HG02981 (cell line): ENCODE results near the gene GHRH.

Source experiments
- ATAC-seq: cut with Tn5 transposase; IDR thresholded peaks from one replicate; pipeline ENCODE4 v1.9.1; 2021; ENCODE audit warnings: mild to moderate bottlenecking, moderate library complexity; ENCODE audit not compliant: unreplicated experiment

GHRH gene, protein sequence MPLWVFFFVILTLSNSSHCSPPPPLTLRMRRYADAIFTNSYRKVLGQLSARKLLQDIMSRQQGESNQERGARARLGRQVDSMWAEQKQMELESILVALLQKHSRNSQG

DNA sequence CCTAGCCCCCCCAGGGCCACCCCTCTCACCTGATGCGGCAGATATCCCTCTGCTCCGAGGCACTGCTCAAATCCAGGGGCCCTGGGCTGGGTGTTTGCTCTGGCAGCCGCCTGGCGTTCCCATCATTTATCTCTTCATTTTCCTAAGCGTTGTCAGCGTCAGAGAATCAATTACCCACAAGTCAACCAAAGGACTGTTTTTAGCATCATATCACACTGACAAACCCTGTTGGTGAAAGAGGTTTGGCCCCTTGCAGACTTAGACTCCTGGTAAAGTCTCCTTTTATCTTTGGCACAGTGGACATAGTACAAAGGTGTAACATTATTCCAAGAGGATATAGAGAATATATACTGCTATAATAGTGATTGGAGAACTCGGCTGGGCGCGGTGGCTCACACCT, at the start of gene GHRH:
Gene GHRH, minus strand, starts transcription at position 101 of the 400 bp plus-strand sequence. CDS start 4,925 bp downstream, outside the sequence.
- ATAC-seq = no peak

DNA sequence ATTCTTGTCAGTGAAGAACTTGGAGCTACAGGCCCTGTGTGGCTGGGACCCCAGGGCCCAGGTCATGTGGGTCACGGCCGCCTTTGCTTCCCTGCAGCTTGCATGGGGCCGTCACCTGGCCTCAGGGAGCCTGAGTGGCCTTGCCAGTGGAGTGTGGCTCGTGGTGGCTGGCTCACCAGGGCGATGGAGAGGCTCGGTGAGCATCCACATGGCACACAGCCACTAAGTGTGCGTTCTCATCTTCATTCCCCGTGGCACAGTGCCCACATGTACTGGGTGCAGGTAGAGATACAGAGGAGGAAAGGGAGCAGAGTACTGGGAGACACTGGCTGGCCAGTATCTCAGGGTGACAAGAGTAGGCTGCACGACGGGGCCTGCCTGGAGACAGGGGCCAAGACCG, 49.3 kb upstream of the GHRH start:
- ATAC-seq = no peak

GRCh38 chr20:37309936-37310590, 48.4 kb upstream of the GHRH start:
- no peak for ATAC-seq

DNA sequence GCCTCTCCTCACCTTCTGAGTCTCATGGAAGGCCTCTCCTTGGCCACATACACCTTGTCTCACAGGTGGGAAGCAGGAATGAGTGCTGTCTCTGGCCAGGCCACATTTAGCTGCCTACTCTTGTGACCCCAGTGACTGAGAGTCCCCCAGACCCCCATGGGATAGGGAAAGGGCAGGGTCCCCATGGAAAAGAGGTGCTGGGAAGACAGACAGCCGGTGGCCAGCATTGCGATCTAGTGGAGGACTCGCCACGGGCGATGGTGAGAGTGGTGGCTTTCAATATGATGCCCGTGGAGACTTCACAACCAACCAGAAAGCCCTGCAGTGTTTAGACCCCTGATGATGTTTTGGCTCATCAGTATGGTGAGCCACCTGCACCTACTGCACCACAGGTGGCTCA, 47.7 kb upstream of the GHRH start:
- ATAC-seq = no peak

- ATAC-seq = peak; percentile 93
Measured at GRCh38 chr20:37308086-37309050, 46.8 kb upstream of the GHRH start.

DNA sequence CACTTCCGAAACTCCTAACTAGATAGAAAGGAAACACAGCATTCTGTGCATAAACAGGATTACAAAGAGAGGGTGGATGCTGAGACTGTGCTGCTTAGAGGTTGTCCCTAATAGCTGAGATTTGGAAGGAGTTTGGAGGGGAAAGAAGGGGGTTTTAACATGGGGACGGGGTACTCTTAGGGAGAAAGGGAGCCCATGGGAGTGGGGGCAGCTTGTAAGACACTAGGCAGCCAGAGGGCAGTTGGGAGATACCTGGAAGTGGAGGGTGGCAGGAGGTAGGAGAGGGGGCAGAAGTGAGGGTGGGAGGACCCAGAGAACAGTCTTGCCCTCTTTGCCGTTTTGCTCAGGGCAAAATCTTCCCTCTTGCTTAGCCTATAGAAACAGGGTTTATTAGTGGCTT, 44.2 kb upstream of the GHRH start:
- ATAC-seq = no peak

GRCh38 chr20:37305079-37305478, 43.5 kb upstream of the GHRH start:
- no peak for ATAC-seq

GRCh38 chr20:37303637-37304036, 42.0 kb upstream of the GHRH start:
- no peak for ATAC-seq

DNA sequence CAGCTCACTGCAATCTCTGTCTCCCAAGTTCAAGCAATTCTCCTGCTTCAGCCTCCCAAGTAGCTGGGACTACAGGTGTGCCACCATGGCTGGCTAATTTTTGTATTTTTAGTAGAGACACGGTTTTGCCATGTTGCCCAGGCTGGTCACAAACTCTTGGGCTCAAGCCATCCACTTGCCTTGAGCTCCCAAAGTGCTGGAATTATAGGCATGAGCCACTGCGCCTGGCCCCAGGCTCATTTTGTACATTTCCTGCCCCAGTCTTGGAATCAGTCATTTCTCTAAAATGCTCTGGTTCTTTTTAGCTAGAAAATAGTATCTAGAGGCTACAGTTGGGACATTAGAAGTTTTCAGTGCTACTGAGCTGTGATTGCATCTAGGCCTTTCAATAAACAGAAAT, 41.4 kb upstream of the GHRH start:
- ATAC-seq = no peak

DNA sequence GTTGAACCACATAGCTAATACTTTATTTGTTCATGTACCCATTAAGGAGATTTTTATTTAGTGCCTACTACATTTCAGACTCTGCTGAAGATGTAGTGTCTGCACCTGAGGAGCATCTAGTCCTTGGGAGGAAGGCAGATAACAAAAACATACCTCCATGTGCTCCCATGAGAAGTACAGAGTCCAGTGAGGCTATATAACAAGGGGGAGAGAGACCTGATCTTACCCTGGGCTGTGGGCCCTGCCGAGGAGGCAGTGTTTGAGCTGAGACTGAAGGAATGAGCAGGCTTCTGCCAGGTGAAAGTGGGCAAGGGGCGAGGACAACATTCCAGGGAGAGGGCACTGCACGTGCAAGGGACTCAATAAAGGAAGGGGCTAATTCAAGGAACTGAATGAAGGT, 39.9 kb upstream of the GHRH start:
- ATAC-seq = no peak

DNA sequence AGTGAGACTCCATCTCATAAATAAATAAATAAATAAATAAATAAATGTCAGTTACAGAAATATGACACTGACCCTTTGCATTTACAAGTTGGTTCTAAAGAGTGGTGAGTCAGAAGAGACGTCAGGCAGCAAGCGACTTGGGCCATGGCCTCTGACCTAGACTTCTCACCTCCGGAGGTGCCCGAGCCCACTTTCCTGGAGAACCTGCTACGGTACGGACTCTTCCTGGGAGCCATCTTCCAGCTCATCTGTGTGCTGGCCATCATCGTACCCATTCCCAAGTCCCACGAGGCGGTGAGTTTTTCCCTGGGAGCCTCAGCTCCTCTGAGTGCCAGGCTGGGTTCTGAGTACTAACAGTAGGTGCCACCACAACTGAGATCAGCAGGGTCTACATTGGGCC, 39.5 kb upstream of the GHRH start:
- no peak for ATAC-seq

DNA sequence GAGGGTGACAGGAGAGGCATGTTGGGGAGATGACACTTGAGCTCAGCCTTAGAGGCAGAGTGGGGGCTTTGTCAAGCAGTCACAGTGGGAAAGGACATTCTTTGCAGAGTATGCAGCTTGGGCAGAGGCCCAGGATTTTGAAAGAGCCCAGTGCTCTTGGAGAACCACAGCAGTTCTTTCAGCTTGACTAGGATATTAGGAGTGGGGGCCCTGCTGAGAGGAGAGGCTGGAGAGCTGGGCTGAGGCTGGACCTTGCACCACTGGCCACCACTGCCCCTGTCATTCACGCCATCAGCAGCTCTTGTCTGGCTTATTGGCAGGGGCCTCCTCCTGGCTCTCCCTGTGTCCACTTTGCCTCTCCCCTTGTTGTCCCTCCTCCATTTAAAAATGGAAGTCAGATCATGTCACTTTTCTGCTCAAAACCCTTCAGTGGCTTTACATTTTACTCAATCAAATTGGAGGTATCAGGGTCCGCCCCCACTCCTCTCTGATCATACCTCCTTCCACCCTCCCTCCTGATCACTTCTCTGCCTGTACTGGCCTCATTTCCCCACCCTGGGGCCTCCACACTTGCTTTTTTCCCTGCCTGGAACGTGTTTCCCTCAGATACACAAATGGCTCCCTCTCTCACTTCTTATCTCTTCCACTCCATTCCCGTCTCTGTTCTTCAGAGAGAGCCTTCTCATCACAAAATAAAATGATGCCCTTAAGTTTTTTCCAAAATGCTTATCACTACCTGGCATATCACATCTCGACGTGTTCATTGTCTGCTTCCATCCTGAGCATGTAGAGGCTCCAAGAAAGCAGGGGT, 38.3 kb upstream of the GHRH start:
- no peak for ATAC-seq

- ATAC-seq = no peak
Measured at GRCh38 chr20:37298190-37298939, 36.8 kb upstream of the GHRH start.

DNA sequence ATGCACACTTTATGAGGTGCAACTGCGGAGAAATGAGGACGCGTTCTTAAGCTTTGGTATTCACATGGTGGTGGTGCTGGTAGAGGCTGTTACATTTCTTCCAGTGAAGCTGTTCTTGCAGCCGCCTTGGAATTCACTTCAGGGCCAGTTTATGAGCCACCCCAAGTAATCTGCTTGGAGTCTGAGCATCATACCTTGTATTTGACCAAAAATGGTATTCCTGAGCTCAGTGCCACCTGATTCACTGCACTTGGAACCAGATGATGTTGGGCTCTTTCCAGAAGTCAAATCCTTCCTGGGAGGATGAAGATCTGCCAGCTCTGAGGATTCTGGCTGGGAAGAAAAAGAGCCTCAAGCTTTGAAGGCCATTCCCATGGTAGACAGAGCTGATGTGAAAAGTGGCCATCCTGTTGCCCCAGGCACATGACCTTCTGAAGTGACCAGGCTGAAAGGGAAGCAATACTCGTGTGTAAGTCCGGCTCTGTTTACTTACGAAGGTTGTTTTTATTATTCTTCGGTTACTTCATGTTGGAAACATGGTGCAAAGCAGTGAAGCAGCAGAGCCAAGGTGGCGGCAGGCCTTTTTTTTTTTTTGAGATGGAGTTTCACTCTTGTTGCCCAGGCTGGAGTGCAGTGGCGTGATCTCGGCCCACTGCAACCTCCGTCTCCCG, 35.6 kb upstream of the GHRH start:
- no peak for ATAC-seq

- ATAC-seq = no peak
Measured at GRCh38 chr20:37296371-37296770, 34.8 kb upstream of the GHRH start.

- ATAC-seq = no peak
Measured at GRCh38 chr20:37295595-37295994, 34.0 kb upstream of the GHRH start.

DNA sequence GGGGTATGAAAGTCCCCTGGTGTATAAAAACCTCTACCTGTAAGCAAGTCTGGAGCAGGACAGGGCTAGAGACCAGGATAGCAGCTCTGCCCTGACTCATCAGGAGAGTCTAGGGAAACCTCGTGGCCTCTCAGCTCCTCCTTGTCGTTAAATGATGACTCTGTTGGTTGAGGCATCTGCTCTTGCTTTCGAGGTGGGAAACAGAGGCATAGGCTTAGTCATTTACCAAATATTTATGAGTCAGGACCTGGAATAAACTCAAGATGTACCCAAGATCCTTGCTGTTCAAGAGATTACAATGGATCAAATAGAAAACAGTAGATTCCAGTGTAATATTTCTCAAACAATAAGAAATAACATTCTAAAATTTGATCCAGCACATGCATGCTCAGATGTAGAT, 33.4 kb upstream of the GHRH start:
- no peak for ATAC-seq

- ATAC-seq = no peak
Measured at GRCh38 chr20:37294262-37294981, 32.8 kb upstream of the GHRH start.

GRCh38 chr20:37293301-37293943, 31.8 kb upstream of the GHRH start:
- no peak for ATAC-seq
